Measurements from ENCODE around the gene ATP7B. TPM values are rescaled to one million over a fixed set of nuclear protein-coding genes. Genes with fewer than 3 reads are reported as not detected.
"Not testable (repeated sequence)": the region's sequence is repeated elsewhere in the genome, so short reads cannot be mapped to it uniquely, and the experiment has no call there.

The ATP7B gene
- total RNA-seq, result 54.9 TPM

DNA sequence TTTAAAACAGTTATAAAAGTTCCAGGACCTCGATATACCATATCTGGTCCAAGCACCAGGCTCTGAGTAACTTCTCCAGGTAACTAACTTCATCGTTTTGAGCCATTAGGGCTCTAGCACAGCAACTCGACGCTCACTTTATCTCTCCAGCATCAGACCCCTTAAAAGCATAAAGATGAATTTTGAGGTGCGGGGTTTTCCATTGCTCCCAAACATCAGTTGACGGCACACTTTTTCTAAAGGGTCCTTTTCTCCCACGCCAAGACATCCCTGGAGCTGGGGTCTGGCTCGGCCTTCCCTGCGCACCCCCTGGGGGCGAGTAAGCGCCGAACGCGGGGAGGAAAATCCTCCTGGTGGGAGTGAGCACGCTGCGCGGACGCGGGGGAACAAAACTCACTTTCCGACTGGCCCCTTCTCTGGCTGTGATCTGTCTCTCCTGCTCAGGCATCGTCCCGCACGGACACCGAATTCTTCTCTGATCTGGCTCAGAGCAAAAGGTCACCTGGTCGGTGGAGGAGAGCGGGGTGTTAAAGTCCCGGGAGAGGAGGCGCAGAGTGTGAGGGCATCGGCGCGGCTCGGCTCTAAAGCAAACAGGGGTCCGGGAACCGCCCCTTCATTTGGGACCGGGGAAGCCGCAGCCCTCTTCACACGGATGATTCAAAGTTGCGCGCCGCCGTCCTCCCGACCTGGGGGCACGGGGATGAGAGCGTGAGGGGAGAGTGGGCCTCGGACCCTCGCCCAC lies at the start of gene ATP7B:
ATP7B (minus strand) TSS at position 561 of the 742 bp plus-strand sequence; CDS start at position 448, 113 bp downstream.
- no peak for DNase-seq (ENCODE audit: low spot score)

DNA sequence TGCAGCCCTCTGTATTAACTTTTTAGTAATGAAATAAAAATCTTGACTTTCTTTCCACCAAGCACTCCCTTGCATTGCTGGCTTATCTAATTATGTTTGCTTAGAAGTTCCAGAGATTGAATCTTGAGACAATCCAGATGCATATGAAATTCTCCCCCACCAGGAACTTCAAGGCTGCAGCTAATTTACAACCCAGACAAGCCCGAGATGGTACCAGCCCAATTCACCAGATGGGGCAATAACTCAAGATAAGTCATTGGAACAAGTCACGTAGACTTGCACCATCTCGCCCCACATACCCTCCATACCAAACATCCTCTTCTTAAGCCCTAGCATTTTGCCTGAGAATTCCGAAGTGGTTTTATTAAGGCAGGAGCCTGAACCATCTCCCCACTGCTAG lies 42.2 kb upstream of the ATP7B start:
- DNase-seq (ENCODE audit: low spot score), result peak; percentile 11

DNA sequence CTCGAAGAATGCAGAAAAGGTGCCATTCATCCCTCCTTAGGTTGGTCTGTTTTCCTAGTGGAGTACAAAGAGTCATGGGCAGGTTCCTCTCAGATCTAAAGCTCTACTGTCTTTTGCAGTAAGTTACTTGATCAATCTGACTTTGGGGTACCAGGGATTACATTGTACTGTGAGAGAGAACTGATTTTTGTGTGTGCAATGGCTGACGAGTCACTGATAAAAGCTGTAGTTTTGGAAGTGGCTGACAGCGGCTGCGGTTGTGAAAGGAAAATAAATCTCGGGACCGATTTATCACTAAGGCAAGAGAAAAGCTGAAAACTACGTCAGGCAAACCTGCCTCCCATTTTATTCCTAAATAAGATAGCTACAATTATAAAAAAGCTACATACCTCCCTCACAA lies 40.1 kb upstream of the ATP7B start:
- no peak for DNase-seq (ENCODE audit: low spot score)

DNA sequence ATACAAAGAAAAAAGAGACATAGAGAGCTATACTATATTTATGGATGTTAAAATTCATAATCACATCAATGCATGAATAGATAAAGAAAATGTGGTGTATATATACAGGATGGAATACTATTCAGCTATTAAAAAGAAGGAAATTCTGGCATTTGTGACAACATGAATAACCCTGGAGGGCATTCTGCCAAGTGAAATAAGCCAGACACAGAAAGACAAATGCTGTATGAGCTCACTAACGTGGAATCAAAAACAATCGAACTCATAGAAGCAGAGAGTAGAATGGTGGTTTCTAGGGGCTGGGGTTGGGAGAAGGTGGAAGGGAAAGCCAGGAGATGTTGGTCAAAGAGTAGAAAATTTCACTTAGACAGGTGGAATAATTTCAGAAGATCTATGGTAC lies 37.3 kb upstream of the ATP7B start:
- no peak for DNase-seq (ENCODE audit: low spot score)

DNA sequence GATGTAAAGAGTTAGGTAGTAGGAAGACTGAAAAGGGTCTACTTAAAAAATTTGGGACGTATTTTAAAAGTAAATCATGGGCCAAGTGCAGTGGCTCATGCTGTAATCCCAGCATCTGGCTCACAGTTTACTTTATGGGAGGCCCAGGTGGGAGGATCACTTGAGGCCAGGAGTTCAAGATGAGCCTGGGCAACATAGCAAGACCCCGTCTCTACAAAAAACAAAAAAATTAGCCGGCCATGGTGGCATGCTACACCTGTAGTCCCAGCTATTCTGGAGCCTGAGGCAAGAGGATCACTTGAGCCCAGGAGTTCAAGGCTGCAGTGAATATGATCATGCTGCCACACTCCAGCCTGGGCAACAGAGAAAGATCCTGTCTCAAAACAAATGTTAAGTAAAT lies 36.2 kb upstream of the ATP7B start:
- DNase-seq (ENCODE audit: low spot score), result no peak

DNA sequence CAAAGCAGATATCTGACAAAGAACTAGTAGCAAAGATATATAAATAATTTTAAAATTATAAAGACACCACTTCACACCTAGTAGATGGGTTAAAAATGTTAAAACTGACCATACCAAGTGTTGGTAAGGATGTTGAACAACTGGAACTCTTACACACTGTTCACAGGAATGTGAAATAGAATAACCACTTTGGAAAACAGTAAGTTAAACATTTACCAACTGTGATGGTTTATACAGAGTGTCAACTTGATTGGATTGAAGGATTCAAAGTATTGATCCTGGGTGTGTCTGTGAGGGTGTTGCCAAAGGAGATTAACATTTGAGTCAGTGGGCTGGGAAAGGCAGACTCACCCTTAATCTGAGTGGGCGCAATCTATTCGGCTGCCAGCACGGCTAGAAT lies 32.4 kb upstream of the ATP7B start:
- no peak for DNase-seq (ENCODE audit: low spot score)

DNA sequence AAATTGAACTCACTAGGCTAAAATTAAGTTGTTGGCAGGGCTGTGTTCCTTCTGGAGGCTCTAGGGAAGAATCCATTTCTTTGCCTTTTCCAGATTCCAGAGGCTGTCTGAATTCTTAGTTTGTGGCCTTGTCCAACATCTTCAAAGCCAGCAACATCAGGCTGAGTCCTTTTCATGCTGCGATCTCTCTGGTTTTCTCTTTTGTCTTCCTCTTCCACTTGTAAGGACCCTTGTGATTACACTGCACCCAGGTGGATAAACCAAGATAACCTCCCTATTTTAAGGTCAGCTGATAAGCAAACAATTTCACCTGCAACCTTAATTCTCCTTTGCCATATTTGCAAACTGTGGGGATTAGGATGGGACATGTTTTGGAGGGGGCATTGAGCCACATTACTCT lies 24.8 kb upstream of the ATP7B start:
- no peak for DNase-seq (ENCODE audit: low spot score)

DNA sequence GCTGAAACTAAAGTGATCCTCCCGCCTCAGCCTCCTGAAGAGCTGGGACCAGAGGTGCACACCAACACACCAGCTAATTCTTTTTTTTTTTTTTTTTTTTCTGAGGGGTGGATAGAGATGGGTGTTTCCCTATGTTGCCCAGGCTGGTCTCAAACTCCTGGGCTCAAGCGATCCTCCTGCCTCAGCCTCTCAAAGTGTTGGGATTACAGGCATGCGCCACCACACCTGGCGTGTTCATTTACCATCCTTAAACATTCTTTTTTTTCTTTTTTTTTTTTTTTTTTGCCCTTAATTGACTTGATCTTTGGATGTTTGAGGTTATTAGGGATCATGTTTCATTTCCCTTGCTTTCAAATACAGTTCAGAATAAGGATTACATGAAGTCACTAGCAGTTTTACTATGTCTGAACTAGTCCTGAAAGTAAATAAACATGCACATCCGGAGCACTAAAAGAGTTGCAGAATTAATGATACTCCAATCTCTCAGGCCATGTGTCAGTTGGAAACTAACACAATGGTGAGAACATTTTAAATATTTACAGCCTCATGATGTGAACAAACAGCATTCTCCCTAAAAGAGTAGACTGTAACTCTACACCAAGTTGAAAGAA lies 23.5 kb upstream of the ATP7B start:
- no peak for DNase-seq (ENCODE audit: low spot score)

DNA sequence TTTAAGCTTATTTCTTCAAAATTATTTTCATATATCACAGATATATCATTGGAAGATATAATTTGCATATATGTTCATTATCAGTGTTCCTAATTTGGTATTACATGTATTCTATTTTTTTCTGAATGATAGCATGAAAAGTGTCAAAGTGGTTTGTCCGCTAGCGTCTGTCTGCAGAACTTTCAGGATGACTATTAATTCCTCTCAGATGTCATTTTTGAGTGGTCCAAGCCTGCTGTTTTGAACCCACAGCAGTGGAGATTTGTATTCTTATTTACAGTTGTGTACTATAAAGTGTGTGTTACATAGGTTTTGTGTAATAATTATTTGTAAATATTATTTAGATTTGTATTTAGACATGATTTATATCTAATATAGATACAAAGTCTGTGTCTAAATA lies 21.8 kb upstream of the ATP7B start:
- DNase-seq (ENCODE audit: low spot score), result no peak

DNA sequence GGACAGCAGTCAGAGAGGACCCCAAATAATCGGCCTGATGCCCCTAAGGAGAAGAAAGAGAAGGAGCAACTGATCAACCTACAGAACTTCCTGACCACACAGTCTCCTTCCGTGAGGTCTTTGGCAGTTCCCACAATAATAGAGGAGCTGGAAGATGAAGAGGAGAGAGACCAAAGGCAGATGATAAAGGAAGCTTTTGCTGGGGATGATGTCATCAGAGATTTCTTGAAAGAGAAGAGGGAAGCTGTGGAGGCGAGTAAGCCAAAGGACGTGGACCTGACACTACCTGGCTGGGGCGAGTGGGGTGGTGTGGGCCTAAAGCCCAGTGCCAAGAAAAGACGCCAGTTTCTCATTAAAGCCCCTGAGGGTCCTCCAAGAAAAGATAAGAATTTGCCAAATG lies 19.2 kb upstream of the ATP7B start:
- DNase-seq (ENCODE audit: low spot score), result not testable (repeated sequence)

DNA sequence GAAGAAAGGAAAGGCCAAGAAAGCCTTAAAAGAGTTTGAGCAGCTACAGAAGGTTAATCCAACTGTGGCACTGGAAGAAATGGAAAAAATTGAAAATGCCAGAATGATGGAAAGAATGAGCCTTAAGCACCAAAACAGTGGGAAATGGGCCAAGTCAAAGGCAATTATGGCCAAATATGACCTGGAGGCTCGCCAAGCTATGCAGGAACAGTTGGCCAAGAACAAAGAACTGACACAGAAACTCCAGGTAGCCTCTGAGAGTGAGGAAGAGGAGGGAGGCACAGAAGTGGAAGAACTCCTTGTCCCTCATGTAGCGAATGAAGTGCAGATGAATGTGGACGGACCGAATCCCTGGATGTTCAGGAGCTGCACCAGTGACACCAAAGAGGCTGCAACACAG lies 18.3 kb upstream of the ATP7B start:
- no peak for DNase-seq (ENCODE audit: low spot score)

DNA sequence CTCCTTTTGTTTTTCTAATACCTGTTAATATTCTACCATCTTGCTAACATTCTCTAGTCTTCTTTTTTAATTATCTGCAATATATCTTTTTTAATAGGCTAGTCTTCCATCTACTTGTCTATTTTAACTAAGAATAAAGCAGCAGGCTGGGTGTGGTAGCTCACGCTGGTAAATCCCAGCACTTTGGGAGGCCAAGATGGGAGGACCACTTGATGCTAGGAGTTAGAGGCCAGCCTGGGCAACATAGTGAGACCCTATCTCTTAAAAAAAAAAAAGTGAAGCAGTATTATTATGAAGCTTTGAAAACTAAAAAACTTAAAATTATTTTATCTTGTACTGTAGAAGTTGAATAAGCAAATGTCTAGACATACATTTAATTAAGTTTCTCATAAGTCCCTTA lies 16.6 kb upstream of the ATP7B start:
- DNase-seq (ENCODE audit: low spot score), result no peak

DNA sequence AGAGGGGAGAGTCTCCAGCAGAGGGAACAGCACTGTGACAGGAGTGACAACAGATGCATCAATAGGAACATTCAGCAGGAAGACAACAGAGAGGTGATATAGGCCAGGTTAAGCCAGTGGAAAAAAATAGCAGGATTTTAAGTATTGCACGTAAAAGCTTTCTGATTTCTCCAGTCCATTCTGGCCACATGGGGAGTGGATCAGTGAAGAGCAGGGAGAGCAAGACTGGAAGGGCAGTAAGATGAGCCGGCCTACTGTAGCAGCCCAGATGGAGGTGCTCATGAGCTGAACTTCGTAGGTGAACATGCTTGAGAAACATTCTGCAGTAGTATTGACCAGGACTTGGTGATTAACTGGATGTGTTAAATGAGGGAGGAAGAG lies 15.0 kb upstream of the ATP7B start:
- no peak for DNase-seq (ENCODE audit: low spot score)

DNA sequence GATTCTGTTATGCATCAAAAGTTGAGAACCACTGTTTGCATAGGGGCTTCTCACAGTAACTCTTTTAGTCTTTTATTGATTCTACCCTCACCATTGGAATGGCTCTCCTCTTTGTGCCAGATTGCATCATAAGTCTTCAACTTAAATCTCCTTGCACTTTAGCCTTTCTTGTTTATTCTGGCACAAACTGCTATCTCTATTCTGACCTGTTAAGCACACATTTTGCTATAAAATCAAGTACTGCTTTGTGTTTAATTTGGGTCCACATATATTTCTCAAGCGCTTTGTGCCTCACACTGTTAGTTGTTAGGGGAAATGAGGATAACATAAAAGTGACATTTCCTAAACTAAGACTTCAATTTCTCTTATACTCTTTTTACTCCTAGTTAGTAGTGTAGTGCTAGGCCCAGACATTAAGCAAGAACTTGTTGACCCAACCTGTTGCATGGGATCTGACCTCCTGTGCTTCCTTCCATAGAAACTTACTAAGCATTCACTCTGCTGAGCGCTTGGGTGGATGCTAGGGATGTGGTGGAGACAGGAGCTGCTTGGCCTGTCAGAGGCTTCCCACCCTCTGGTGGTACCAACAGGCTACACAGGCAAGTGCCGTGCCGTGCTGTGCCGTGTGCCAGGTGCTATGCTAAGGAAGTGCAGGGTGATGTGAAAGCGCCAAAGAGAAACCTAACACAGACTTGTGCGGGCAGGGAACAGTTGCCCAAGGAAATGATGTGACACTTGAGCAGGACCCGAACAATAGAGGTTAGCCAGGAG lies 14.4 kb upstream of the ATP7B start:
- no peak for DNase-seq (ENCODE audit: low spot score)

DNA sequence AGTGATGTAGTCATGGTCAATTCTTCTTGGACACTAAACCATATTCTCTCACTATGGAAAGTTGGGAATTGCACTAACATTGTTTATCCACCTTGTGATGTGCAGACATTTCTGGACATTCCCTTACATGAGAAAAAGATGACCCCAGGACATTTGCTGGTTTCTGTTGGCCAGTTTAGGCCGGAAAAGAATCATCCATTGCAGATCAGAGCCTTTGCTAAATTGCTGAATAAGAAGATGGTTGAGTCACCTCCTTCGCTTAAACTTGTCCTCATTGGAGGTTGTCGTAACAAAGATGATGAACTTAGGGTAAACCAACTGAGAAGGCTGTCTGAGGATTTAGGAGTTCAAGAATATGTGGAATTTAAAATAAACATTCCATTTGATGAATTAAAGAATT lies 13.2 kb upstream of the ATP7B start, which contains the start of gene UTP14C:
UTP14C (plus strand) TSS at position 211 of the 400 bp plus-strand sequence. CDS start 4,114 bp downstream, outside the sequence.
- no peak for DNase-seq (ENCODE audit: low spot score)

DNA sequence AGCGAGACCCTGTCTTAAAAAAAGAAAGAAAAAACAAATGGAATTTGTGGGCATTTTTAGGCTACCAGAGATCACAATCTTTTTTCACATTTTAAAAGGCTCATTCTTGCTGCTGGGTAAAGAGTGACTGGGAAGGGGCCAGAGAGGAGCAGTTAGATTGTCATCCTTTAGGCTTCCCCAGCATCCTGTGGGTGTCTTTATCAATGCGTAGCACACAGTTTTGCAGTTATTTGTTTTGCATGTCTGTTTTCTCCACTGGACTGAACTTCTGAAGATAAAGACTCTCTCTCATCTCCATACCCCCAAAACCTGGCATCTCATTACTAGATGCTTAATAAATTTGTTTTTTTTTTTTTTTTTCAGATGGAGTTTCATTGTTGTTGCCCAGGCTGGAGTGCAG lies 11.1 kb upstream of the ATP7B start:
- DNase-seq (ENCODE audit: low spot score), result no peak

DNA sequence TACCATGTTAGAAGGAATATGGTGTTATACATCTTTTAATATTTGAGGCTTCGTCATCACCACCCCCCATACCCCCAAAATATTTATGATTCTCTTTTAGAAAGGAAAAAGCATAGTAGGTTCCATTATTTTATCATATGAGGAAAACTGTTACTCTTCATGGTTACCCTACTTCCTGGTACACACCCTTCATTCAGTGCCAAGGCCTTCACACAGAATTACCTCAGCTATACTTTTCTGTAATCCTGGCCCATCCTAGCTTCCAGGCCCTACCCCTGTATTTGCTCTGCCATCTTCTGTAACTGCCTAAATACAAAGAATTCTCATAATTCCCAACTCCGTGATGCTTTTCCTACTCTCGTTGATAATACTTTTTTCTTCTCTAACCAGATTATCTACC lies 8.9 kb upstream of the ATP7B start:
- DNase-seq (ENCODE audit: low spot score), result no peak

DNA sequence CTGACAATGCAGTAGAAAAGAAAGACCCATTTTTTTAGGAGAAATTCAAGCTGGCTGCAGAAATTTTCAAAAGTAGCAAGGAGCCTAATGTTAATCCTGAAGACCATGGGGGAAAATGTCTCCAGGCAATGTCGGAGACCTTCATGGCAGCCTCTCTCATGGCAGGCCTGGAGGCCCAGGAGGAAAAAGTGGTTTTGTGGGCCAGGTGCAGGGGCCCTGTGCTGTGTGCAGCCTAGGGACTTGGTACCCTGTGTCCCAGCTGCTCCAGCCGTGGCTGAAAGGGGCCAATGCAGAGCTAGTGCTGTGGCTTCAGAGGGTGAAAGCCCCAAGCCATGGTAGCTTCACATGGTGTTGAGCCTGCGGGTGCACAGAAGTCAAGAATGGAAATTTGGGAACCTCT lies 5.0 kb upstream of the ATP7B start:
- DNase-seq (ENCODE audit: low spot score), result no peak

DNA sequence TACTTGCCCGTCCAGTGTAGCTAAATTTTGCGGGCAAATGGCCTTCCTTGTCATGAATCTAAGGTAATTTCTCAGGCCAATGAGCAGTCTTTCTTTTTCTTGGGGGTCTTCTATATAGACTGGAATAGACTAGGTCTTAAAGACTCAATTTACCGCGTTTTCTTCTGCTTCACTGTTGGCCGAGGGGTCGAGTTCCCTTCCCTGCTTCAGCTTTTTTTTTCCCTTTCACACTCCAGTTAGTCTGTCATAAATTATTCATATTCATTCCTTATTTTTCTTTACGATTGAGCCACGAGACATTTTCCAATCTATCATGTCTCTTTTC lies 1.2 kb upstream of the ATP7B start:
- DNase-seq (ENCODE audit: low spot score), result no peak

DNA sequence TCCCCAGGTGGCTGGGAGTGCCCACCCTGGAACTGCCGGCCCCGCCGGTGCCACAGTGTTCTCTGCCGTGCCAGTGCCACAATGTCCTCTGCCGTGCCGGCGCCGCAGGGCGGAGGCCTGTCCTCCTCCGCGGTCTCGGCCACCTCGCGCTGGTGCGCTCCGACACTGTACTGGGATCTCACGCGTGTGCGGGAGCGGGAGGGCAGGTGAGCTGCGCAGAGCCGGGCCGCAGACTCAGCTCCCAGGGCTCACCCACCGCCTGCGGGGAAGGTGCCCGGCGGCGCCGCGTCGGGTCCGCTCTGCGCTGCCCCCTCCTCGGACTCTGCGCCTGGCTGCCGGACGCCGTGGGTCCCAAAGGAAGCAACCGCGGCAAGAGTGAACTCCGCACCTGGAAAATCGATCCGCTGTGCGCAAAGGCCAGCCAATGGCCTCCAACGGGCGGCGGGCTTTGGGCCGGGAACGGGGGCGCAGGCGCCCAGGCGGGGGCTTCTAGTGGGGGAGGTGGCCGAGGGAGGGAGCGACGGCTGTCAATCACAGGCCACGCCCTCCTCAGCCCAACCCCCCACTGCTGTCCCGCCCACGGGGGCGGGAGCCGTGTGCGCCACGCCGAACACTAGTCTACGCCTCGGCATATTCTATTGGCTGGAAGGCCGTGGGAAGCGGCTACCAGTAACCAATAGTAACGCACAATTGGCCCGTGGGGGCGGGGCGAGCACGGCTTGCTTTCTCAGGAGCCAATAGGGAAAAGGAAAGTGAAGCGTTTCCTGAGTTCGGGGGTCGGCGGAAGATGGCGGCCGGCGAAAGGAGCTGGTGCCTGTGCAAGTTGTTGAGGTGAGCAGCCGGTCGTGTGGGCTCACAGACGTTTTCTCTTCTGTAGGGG lies 622 bp upstream of the ATP7B start, which contains the start of gene ALG11:
ALG11 (plus strand) TSS at position 767 of the 880 bp plus-strand sequence; CDS start at position 788, 21 bp downstream.
- peak; percentile 100 for DNase-seq (ENCODE audit: low spot score)

DNA sequence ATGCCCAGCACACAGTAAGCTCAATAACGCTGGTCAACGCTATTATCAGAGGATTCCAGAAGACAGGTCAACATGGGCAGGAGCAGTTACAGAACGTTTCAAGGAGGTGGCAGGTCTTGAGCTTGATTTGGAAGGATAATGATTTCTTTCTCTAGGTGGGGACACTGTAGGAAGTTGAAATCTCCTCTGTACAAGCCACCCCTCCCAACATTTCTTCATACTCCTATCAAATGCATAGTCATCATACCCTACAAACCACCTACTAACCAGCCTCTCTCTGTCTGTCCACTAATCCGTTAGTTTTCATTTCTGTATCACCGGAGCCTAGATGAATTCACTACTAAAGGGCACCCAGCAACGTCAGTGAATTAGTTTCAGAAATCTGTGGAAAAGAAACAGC lies 1.3 kb downstream of the ATP7B start:
- no peak for DNase-seq (ENCODE audit: low spot score)

All from mucosa of gallbladder (tissue), 1 donor.